Upper lobe of left lung (tissue), 4 donors: ENCODE results near the gene PREX1.

ENCODE experiments used
- CTCF ChIP-seq, 6 experiments: fragments of 450-650 bp in 4 of 6; fragments of 200-600 bp in 2 of 6; sonication (generic) in 2 of 6; IDR thresholded peaks; one replicate each; pipeline ENCODE4 v1.5.1; 2016 to 2019; ENCODE audit warnings: antibody characterized with exemption in 6 of 6
- POLR2A ChIP-seq, 4 donors: fragments of 450-650 bp; IDR thresholded peaks; one replicate each; pipeline ENCODE4 v1.5.1; 2016 to 2017; ENCODE audit warnings: antibody characterized with exemption in 4 of 4, mild to moderate bottlenecking in 2 of 4
- POLR2AphosphoS5 ChIP-seq, 2 donors: sonication (generic); formaldehyde crosslinking; IDR thresholded peaks; one replicate each; pipeline ENCODE4 v1.5.1; 2017; ENCODE audit warnings: antibody characterized with exemption in 2 of 2

DNA sequence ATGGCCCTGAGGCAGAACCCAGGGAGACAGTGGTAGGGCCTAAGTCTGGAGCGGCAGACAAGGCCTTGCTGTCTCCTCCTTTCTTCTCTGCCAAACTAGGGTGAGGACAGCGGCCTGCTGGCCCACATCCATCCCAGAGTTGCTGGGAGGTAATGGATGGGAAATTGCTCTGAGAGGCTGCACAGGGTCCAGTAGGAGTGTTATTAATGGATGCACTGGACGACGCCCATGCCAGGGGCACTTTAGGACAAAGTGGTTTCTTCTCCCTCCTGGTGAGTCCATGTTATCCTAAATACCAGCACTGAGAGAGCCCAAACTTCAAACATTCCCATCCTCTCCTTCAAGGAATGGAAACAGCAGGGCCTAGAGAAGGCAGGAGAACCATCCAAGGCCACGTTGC, 28.3 kb upstream of the PREX1 start:
- TF ChIP-seq CTCF (IDR thresholded peaks at IDR 0.05) (no peak), POLR2AphosphoS5 (IDR thresholded peaks at IDR 0.05) (no peak), POLR2A (IDR thresholded peaks at IDR 0.05) (no peak)
